Measurements from ENCODE around the gene KRT82. TPM values are rescaled to one million over a fixed set of nuclear protein-coding genes. Genes with fewer than 3 reads are reported as not detected.

The KRT82 gene
- total and polyA plus RNA-seq, 3 donors from 2014 or later, result not detected

GRCh38 chr12:52433501-52434080, 27.5 kb upstream of the KRT82 start:
- no peak for DNase-seq
- H3K4me1 ChIP-seq, result no peaks in the 10 kb centered on the region
- H3K36me3 ChIP-seq (ENCODE audit: low read depth, missing control alignments), result no peaks in the 10 kb centered on the region
- intact Hi-C loops (cut with DNase I; ENCODE audit: low total_unique reads), result no loop called here
- TF ChIP-seq CTCF (IDR thresholded peaks at IDR 0.05) (no peak), POLR2A (IDR thresholded peaks at IDR 0.05) (no peak)
- no peak overlapping the region for H3K27ac ChIP-seq
- no peaks in the 10 kb centered on the region for H3K27me3 ChIP-seq
- no peaks in the 10 kb centered on the region for H3K9me3 ChIP-seq
- 91 to 94% methylated on average over 11 to 12 of the region's 12 CpGs for WGBS, 2 donors
- H3K4me3 ChIP-seq, result no peak overlapping the region

DNA sequence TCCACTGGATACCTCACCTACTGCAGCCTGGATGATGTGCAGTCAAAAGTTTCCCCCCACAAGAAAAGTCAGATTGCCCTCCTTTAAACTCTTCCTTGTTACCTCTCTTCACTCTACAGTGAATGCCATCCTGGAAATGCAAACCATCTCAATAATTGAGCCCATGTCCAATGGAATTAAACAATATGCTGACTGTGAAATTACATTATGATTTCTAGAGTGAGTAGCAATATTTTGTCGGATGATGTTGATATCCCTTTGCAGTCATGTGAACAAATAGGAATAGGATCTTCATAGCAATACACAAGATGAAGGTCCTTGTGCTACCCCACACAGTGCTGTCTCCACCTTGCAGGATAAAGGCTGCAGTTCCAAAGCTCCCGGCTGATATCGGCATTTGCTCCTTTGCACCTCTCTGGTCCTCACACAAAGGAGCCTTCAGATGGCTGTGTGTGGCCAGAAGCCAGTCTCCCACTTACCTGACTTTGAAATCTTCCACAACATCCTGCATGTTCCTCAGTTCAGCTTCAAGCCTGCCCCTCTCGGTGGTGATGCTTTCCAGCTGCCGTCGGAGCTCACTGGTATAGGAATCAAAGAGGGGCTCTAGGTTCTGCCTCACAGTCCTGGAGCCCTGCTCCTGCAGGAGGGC, 26.5 kb upstream of the KRT82 start:
- WGBS, 2 donors, result 94 to 98% methylated on average over 6 of the region's 6 CpGs

GRCh38 chr12:52428121-52428520, 22.0 kb upstream of the KRT82 start:
- intact Hi-C loops (cut with DNase I; ENCODE audit: low total_unique reads), result no loop called here
- no peaks in the 10 kb centered on the region for H3K36me3 ChIP-seq (ENCODE audit: low read depth, missing control alignments)
- H3K27ac ChIP-seq, result no peak overlapping the region
- DNase-seq, result no peak
- H3K27me3 ChIP-seq, result no peaks in the 10 kb centered on the region
- no peaks in the 10 kb centered on the region for H3K9me3 ChIP-seq
- TF ChIP-seq POLR2A (IDR thresholded peaks at IDR 0.05) (no peak), CTCF (IDR thresholded peaks at IDR 0.05) (no peak)
- peaks cover 17% of the 10 kb centered on the region for H3K4me1 ChIP-seq
- WGBS, 2 donors, result 84 to 88% methylated on average over 7 to 10 of the region's 10 CpGs
- H3K4me3 ChIP-seq, result no peak overlapping the region

More for the DNA sequence above, 26.5 kb upstream of the KRT82 start:
- intact Hi-C loops (cut with DNase I; ENCODE audit: low total_unique reads), result no loop called here
- Histone ChIP-seq H3K4me1 (peaks cover 5% of the 10 kb centered on the region), H3K27me3 (no peaks in the 10 kb centered on the region), H3K9me3 (no peaks in the 10 kb centered on the region), H3K27ac (no peak overlapping the region), H3K36me3 (ENCODE audit: low read depth, missing control alignments) (no peaks in the 10 kb centered on the region), H3K4me3 (no peak overlapping the region)
- DNase-seq, result no peak
- TF ChIP-seq POLR2A (IDR thresholded peaks at IDR 0.05), result no peak
- no peak for TF ChIP-seq CTCF (IDR thresholded peaks at IDR 0.05)

- Histone ChIP-seq H3K4me1 (peaks cover 23% of the 10 kb centered on the region), H3K9me3 (no peaks in the 10 kb centered on the region), H3K27ac (no peak overlapping the region), H3K4me3 (no peak overlapping the region), H3K27me3 (no peaks in the 10 kb centered on the region), H3K36me3 (ENCODE audit: low read depth, missing control alignments) (no peaks in the 10 kb centered on the region)
- TF ChIP-seq CTCF (IDR thresholded peaks at IDR 0.05) (no peak), POLR2A (IDR thresholded peaks at IDR 0.05) (no peak)
- WGBS, 2 donors, result 64 to 83% methylated on average over 1 of the region's 1 CpG
- intact Hi-C loops (cut with DNase I; ENCODE audit: low total_unique reads), result no loop called here
- DNase-seq, result no peak
Measured at GRCh38 chr12:52427083-52427482, 20.9 kb upstream of the KRT82 start.

- H3K36me3 ChIP-seq (ENCODE audit: low read depth, missing control alignments), result no peaks in the 10 kb centered on the region
- no peaks in the 10 kb centered on the region for H3K9me3 ChIP-seq
- no peaks in the 10 kb centered on the region for H3K27me3 ChIP-seq
- WGBS, 2 donors, result 91 to 92% methylated on average over 2 of the region's 2 CpGs
- DNase-seq, result no peak
- no peak overlapping the region for H3K27ac ChIP-seq
- H3K4me3 ChIP-seq, result no peak overlapping the region
- H3K4me1 ChIP-seq, result peaks cover 23% of the 10 kb centered on the region
- no peak for TF ChIP-seq POLR2A (IDR thresholded peaks at IDR 0.05)
- TF ChIP-seq CTCF (IDR thresholded peaks at IDR 0.05), result no peak
- intact Hi-C loops (cut with DNase I; ENCODE audit: low total_unique reads), result no loop called here
Measured at GRCh38 chr12:52426034-52426433, 19.9 kb upstream of the KRT82 start.

Measured in testis (tissue), 3 donors.